Stimulated activated CD8-positive, alpha-beta memory T cell treated with anti-CD3 and anti-CD28 coated beads, Interleukin-15, amount 100 ng/mL, for 4 hours (primary cell): ENCODE data around the gene TMOD3.
"Not testable (repeated sequence)": the region's sequence is repeated elsewhere in the genome, so short reads cannot be mapped to it uniquely, and the experiment has no call there.

ENCODE experiments used
- DNase-seq, 2 donors: peaks; one replicate each; pipeline ENCODE4 v3.0.0-alpha.2; 2020; ENCODE audit warnings: low read depth in 2 of 2

Gene TMOD3

DNA sequence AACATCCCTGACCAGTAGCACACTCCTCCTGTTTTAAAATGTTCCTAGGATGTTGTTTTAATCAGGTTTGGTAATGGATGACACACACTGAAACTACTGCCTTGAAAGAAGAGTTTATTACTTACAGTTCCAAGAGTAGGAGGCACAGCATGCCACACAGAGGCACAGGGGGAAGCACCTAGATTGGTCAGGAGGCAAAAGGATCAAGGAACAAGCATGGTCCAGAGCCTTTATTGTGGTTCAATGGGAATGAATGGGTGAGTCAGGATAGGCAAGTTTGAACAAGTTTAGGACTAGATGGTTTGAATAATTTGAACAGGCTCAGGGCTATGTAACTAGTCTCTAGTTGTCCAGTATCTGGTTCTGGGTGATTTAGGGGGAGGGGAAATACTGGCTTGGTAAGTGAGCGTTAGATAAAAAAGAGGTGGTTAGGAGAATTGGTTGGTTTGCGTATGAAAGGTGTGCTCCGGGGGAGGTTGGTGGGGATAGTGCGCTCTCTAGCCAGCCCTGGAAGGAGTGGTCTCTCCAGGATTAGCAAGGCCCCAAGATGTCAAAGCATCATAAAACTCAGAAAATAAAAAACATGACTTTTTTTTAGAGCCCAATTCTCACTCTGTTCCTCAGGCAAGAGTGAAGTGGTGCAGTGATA is 35.1 kb downstream of the TMOD3 start:
- DNase-seq = no peak

DNA sequence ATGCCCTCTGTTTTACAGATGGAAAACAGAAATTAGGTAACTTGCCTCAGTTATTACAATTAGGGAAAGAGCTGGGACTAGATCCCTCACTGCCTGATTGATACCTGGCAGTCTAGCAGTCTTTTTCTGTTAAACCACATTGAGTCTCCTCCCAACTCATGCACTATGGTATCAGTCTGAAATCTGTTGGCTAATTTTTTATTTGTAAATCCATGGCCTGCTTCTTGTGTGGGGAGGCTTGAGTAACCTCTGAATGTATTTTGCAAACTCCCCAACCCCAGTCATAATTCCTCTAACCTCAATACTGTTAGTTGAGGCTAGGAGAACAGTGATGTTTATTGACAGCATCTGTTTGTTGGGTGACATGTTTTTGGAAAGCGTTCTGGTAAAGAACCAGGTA is 35.9 kb downstream of the TMOD3 start:
- DNase-seq = no peak

- no peak for DNase-seq
Observed at GRCh38 chr15:51866161-51866560, 36.7 kb downstream of the TMOD3 start.

- no peak for DNase-seq
Observed at GRCh38 chr15:51866751-51867150, 37.3 kb downstream of the TMOD3 start.

- no peak for DNase-seq
Observed at GRCh38 chr15:51869060-51869421, 39.6 kb downstream of the TMOD3 start.

GRCh38 chr15:51870774-51871173 is 41.3 kb downstream of the TMOD3 start:
- DNase-seq = no peak

DNA sequence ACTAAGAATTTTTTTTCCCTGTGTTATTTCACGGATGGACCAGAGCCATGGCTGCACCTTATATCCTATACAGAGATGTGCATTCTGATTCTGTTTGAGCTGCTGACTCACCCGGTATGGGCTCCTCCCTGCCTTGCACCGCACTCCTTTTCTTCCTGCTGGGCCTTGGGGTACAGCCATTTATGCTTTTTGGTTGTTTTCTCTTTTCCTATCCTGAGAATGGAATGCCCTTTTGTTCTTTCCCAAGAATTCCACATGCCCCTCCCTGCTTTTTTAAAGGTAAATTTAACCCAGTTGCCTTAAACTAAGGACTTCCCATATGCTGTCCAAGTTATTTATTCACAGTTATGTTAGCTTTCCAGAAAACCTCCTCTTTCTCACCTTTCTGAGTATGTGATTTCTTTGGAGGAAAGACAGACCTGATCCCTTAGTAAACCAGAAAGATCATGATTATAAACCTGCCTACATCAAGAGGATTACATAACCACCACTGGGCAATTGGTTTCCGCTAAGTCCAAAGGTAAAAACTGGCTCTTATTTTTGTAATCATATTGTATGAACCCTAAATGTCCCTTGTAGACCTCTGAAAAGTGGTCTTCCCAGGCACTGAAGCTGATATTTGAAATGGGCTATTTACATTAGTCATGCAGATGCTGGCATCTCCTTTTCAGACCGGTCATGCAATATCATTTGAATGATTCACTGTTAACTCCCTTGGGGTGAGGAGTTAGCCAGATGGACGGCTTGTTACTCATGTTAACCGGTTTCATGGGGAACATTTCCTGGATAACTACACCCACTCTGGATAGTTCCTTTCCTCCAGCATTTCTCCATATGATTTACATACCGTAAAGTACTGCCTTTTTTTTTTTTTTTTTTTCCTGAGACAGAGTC is 45.5 kb downstream of the TMOD3 start:
- DNase-seq = no peak

DNA sequence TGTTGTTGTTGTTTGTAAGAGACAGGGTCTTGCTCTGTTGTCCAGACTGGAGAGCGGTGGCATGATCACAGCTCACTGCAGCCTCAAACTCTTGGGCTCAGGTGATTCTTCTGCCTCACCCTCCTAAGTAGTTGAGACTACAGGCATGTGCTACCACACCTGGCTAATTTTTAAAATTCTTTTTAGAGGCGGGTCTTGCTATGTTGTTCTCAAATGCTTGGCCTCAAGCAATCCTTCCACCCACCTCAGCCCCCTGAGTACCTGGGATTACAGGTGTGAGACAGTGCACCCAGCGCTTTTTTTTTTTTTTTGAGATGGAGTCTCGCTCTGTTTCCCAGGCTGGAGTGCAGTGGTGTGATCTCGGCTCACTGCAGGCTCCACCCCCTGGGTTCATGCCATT is 46.7 kb downstream of the TMOD3 start:
- no peak for DNase-seq

GRCh38 chr15:51878446-51879386 is 49.3 kb downstream of the TMOD3 start:
- DNase-seq = no peak

- DNase-seq = no peak
Observed at GRCh38 chr15:51879555-51879954, 50.1 kb downstream of the TMOD3 start.

DNA sequence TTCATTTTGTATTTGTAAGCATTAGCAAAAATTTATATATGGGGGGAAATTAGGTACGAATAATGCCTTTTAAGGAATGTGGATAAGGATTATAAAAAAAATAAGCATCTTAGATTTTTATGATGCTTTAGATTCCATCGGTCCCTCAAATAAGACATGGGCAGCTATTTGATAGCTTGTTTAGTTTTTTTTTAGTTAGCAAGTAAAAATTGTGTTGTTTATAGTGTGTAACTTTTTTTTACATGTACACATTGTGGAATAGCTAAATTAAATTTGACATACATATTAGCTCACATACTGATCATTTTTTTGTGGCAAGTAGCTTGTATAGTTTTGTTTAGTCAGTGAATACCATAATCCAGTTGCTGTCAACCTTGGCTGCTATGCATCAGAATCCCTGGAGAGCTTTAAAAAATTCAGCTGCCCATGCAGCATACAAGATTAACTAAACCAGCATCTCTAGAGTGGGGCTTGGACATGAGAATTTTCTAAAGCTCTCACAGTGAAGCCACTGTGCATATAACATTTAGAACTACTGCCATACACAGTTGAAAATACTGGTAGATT is 53.9 kb downstream of the TMOD3 start:
- no peak for DNase-seq

DNA sequence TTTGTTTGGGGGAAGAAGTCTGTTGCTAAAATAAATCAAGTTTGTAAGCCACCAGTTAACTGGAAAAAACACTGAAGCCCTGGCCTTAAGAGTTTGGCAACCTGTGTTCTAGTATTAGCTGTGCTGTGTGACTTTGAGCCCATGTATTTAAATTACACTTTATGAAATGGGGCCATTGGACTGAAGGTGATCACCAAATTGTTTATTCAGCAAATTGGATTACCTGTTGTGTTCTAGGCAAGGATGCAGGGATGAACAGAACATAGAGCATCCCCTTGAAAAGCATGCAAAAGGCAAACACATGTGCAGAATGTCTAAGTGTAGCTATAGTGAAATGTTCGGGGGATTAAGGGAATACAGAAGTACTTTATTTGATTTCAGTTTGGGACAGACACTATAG is 54.6 kb downstream of the TMOD3 start:
- DNase-seq = no peak

DNA sequence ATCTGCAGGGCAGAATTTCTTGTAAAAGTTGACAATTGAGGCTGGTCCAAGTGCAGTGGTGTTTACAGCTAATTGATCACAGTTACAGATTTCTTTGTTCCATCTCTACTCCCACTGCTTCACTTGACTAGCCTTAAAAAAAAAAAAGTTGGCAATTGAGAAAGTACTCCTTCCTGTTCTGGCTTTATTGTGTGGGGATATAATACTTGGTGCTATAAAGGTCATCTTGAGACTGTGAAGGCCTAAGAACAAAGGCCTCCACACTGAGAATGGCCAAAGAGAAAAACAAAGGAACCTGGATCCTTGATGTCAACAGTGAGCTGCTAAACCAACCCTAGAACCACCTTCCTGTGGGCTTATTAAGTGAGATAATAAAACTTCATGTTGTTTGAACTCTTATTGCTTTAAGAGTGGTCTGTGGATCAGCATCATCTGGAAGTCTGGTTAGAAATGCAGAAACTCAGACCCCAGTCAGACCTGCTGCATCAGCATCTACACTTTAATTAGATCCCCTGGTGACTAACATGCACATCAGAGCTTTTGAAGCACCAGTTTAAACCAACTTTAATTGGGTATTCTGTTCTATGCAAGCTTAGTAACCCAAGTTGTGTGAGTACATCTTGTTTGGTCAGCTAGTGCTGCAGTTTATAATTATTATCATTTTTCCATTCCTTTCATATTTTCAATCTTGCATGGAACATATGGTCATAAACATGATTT is 55.2 kb downstream of the TMOD3 start:
- DNase-seq = no peak

- not testable (repeated sequence) for DNase-seq
Observed at GRCh38 chr15:51885758-51886157, 56.3 kb downstream of the TMOD3 start.

GRCh38 chr15:51887887-51888592 is 58.6 kb downstream of the TMOD3 start:
- no peak for DNase-seq

DNA sequence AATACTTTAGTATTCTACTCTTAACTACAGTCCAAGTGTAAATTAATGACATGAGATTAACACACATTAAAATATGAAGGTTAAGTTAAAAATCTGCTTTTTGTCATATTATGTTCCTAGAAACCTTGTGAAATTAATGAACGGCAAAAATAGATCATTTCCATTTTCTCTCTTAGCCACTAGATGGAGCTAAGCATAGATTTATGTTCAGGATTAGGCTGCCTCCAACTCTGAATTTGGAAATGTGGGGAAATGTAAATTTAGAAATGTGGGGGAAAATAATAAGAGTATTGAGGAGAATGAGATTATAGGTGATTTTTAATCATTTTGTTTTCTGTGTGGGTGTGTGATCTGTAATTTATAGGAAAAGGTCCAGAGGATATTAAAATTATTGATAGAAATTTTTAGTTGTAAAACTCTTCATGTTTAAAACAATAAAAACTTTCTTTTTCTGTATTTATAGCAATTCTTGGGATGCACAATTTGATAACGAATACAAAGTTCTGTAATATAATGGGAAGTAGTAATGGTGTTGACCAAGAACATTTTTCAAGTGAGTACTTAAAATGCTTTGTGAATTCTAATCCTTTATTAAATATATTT is 59.2 kb downstream of the TMOD3 start:
- no peak for DNase-seq

DNA sequence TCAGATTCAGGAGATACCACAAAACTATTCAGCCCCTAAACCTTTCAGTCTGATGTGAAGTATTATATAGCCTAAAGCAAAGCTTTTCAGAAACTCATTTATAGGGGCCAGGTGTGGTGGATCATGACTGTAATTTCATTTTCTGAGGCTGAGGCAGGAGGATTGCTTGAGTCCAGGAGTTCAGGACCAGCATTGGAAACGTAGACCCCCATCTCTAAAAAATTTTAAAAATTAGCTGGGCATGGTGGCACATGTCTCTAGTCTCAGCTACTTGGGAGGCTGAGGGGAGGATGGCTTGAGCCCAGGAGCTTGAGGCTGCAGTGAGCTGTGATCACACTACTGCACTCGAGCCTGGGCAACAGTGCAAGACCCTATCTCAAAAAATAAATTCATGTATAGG is 60.0 kb downstream of the TMOD3 start:
- no peak for DNase-seq

GRCh38 chr15:51904421-51904820 is 75.0 kb downstream of the TMOD3 start:
- no peak for DNase-seq

GRCh38 chr15:51904931-51905330 is 75.5 kb downstream of the TMOD3 start:
- no peak for DNase-seq
